ENCODE data around the gene GTF2A1.

DNA sequence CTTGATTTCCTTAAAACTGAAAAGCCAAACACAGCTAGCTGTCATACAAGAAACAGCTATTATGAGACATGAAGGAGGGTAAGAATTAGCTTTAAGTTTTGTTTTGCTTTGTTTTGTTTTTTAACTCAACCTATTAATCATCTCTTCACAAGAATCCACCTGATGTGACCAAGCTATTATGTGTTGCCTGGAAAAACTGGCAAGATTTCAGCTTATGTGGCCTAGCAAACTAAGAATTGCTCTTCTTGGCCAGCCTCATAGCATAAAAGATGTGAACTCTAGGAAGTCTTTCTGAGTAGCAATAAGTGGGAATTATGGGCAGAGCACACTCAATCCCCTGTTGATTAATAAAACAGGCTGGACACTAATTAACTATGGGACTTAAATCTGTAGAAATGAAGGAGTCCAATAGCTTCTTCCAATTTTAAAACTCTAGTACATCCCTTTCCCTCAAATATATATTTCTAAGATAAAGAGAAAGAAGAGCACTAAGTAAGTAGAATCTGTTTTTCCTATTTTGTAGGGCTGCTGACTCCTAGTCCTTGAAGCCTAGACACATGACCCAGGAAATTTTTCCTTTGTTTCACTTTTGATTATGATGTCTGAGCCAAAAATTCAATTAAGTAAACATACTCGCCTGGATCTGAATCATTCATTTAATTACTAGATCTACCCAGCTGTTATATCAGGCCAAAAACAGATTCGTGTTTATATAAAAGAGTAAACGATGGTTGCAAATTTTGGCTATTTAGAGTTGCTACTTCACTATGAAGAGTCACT lies 75.7 kb downstream of the GTF2A1 start:
- TF ChIP-seq, protein P1, sequence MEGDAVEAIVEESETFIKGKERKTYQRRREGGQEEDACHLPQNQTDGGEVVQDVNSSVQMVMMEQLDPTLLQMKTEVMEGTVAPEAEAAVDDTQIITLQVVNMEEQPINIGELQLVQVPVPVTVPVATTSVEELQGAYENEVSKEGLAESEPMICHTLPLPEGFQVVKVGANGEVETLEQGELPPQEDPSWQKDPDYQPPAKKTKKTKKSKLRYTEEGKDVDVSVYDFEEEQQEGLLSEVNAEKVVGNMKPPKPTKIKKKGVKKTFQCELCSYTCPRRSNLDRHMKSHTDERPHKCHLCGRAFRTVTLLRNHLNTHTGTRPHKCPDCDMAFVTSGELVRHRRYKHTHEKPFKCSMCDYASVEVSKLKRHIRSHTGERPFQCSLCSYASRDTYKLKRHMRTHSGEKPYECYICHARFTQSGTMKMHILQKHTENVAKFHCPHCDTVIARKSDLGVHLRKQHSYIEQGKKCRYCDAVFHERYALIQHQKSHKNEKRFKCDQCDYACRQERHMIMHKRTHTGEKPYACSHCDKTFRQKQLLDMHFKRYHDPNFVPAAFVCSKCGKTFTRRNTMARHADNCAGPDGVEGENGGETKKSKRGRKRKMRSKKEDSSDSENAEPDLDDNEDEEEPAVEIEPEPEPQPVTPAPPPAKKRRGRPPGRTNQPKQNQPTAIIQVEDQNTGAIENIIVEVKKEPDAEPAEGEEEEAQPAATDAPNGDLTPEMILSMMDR (IDR thresholded peaks at IDR 0.05), result no peak
- no peak for TF ChIP-seq POLR2A (IDR thresholded peaks at IDR 0.05)
